Lower leg skin (tissue), 3 donors: ENCODE measurements around the gene ZBTB18.

Source experiments
- POLR2A ChIP-seq, 2 donors: fragments of 450-650 bp; IDR thresholded peaks; one replicate each; pipeline ENCODE4 v1.6.1; 2016 to 2017; ENCODE audit warnings: antibody characterized with exemption in 2 of 2, mild to moderate bottlenecking in 1 of 2, moderate library complexity in 1 of 2
- TF ChIP-seq, protein P1 (sequence below), 3 donors: fragments of 450-650 bp; IDR thresholded peaks; one replicate each; pipeline ENCODE4 v1.5.1; 2016; ENCODE audit warnings: antibody characterized with exemption in 3 of 3, mild to moderate bottlenecking in 3 of 3, moderate library complexity in 2 of 3

DNA sequence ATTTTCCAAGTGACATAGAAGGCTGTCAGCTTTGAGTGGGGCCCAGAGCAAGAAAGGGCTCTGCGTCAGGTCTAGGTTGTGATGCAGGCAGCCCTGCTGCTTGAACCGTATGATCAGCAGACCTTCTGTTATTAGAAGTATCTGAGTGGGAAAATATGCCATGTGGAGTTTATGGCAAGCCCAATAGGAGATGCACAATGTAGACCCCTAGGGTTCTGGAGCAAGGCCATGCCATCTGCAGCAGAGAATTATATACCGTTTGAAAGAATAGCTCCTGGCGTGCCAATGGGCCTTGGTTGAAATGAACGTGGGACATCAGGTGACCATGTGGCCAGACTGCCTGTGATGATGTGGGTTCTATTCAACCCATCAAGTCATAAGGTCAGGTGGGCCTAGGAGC, 44.1 kb upstream of the ZBTB18 start:
- TF ChIP-seq, protein P1, sequence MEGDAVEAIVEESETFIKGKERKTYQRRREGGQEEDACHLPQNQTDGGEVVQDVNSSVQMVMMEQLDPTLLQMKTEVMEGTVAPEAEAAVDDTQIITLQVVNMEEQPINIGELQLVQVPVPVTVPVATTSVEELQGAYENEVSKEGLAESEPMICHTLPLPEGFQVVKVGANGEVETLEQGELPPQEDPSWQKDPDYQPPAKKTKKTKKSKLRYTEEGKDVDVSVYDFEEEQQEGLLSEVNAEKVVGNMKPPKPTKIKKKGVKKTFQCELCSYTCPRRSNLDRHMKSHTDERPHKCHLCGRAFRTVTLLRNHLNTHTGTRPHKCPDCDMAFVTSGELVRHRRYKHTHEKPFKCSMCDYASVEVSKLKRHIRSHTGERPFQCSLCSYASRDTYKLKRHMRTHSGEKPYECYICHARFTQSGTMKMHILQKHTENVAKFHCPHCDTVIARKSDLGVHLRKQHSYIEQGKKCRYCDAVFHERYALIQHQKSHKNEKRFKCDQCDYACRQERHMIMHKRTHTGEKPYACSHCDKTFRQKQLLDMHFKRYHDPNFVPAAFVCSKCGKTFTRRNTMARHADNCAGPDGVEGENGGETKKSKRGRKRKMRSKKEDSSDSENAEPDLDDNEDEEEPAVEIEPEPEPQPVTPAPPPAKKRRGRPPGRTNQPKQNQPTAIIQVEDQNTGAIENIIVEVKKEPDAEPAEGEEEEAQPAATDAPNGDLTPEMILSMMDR (IDR thresholded peaks at IDR 0.05) = no peak
- no peak for TF ChIP-seq POLR2A (IDR thresholded peaks at IDR 0.05)
